H1 (cell line): Measurements from ENCODE around the gene NXPE1. TPM values are rescaled to one million over a fixed set of nuclear protein-coding genes. Genes with fewer than 3 reads are reported as not detected.

Experiments used
- CTCF ChIA-PET: fragments of 300-600 bp; sonication (Branson Sonifier 250); formaldehyde crosslinking; loops from one replicate; lab custom pipeline; 2021; ENCODE audit not compliant: partially characterized antibody; lab: Charles Lee
- POLR2A ChIA-PET: fragments of 300-600 bp; sonication (Branson Sonifier 250); formaldehyde crosslinking; loops from one replicate; lab custom pipeline; 2021; ENCODE audit warnings: inconsistent platforms; ENCODE audit not compliant: partially characterized antibody; lab: Charles Lee
- DNase-seq, 2 experiments: peaks; one replicate each; pipeline versions ENCODE4 v3.0.0 to v3.0.0-alpha.2; 2010 to 2022; ENCODE audit warnings: low spot score in 2 of 2, low read depth in 1 of 2, mixed read lengths in 1 of 2
- FAIRE-seq: peaks from 2 replicates; lab custom pipeline; 2011; peaks lifted over from hg19 to GRCh38; lab: Jason Lieb, UNC
- H2AFZ ChIP-seq: 2 replicates; pipeline ENCODE4 v1.8.1; 2012; ENCODE audit warnings: low read length, inconsistent platforms
- H2AK5ac ChIP-seq: 2 replicates; pipeline ENCODE4 v1.6.1; 2013; ENCODE audit warnings: low read depth, low read length
- H2BK120ac ChIP-seq: replicated peaks from 2 replicates; pipeline ENCODE3; 2013; ENCODE audit warnings: low read depth, low read length, inconsistent platforms
- H2BK12ac ChIP-seq: 2 replicates; pipeline ENCODE4 v1.6.1; 2013; ENCODE audit warnings: low read depth, low read length
- H2BK15ac ChIP-seq: 2 replicates; pipeline ENCODE4 v1.6.1; 2013; ENCODE audit warnings: low read length
- H2BK20ac ChIP-seq: 2 replicates; pipeline ENCODE4 v1.6.1; 2013; ENCODE audit warnings: low read length
- H2BK5ac ChIP-seq: 2 replicates; pipeline ENCODE4 v1.6.1; 2013; ENCODE audit warnings: low read depth, low read length
- H3K14ac ChIP-seq: 2 replicates; pipeline ENCODE4 v1.6.1; 2013; ENCODE audit warnings: inconsistent platforms; ENCODE audit not compliant: insufficient read length
- H3K18ac ChIP-seq: 2 replicates; pipeline ENCODE4 v1.6.1; 2013; ENCODE audit warnings: low read length; ENCODE audit errors: extremely low read depth
- H3K23ac ChIP-seq: 2 replicates; pipeline ENCODE4 v1.6.1; 2013; ENCODE audit warnings: inconsistent platforms; ENCODE audit not compliant: insufficient read length
- H3K23me2 ChIP-seq: 2 replicates; pipeline ENCODE4 v1.6.1; 2013; ENCODE audit warnings: low read depth, low read length
- H3K27ac ChIP-seq: 2 replicates; pipeline ENCODE4 v1.6.1; 2011; ENCODE audit warnings: low read depth, low read length, inconsistent platforms
- H3K27me3 ChIP-seq, 4 experiments: replicated peaks in 1 of 4; 1 replicate in 1 of 4; 2 replicates in 3 of 4; pipeline versions ENCODE4 v1.6.1 to v1.8.1; 2011 to 2013; ENCODE audit warnings: low read length in 3 of 4, mild to moderate bottlenecking in 3 of 4, inconsistent platforms in 2 of 4, mixed read lengths in 2 of 4, moderate library complexity in 1 of 4; ENCODE audit not compliant: control insufficient read depth in 3 of 4, insufficient read depth in 3 of 4; ENCODE audit errors: extremely low read depth in 1 of 4
- H3K36me3 ChIP-seq, 4 experiments: 2 replicates each; pipeline versions ENCODE4 v1.6.1 to v1.8.1; 2011 to 2013; ENCODE audit warnings: mild to moderate bottlenecking in 4 of 4, low read length in 3 of 4, moderate library complexity in 2 of 4, control low read depth in 1 of 4, inconsistent platforms in 1 of 4; ENCODE audit not compliant: insufficient read depth in 4 of 4, control insufficient read depth in 2 of 4
- H3K4ac ChIP-seq: replicated peaks from 2 replicates; pipeline ENCODE3; 2013; ENCODE audit warnings: low read length, low read depth, mixed read lengths, inconsistent platforms; ENCODE audit not compliant: insufficient read length
- H3K4me1 ChIP-seq, 4 experiments: replicated peaks in 1 of 4; 1 replicate in 1 of 4; 2 replicates in 3 of 4; pipeline versions ENCODE4 v1.6.1 to v1.8.1; 2011 to 2013; ENCODE audit warnings: low read length in 3 of 4, inconsistent platforms in 2 of 4, mixed read lengths in 1 of 4; ENCODE audit not compliant: insufficient read depth in 4 of 4, control insufficient read depth in 3 of 4
- H3K4me2 ChIP-seq, 2 experiments: 2 replicates each; pipeline versions ENCODE4 v1.6.1 to v1.8.1; 2011 to 2013; ENCODE audit warnings: low read depth in 2 of 2, low read length in 2 of 2, control low read depth in 1 of 2, inconsistent platforms in 1 of 2, mild to moderate bottlenecking in 1 of 2; ENCODE audit not compliant: insufficient read depth in 1 of 2
- H3K4me3 ChIP-seq, 4 experiments: fragments of 200-600, 300-600 bp in 1 of 4; sonication (generic), shearing (Covaris generic), sonication (Bioruptor Twin) in 1 of 4; 2 replicates each; pipeline versions ENCODE4 v1.5.1 to v1.8.1; 2011 to 2016; ENCODE audit warnings: low read length in 4 of 4, low read depth in 3 of 4, control low read depth in 2 of 4, inconsistent platforms in 2 of 4, mild to moderate bottlenecking in 2 of 4, mixed read lengths in 1 of 4, moderate library complexity in 1 of 4; ENCODE audit not compliant: insufficient read depth in 2 of 4; ENCODE audit errors: extremely low read depth in 1 of 4
- H3K56ac ChIP-seq: replicated peaks from 2 replicates; pipeline ENCODE3; 2013; ENCODE audit warnings: low read depth, mild to moderate bottlenecking, mixed read lengths, low read length, inconsistent platforms; ENCODE audit not compliant: insufficient read length
- H3K79me1 ChIP-seq: 2 replicates; pipeline ENCODE4 v1.6.1; 2013; ENCODE audit warnings: low read depth, low read length, control low read depth
- H3K79me2 ChIP-seq, 2 experiments: 2 replicates each; pipeline versions ENCODE4 v1.6.1 to v1.8.1; 2012 to 2013; ENCODE audit warnings: low read length in 2 of 2, mild to moderate bottlenecking in 2 of 2, inconsistent platforms in 1 of 2; ENCODE audit not compliant: insufficient read depth in 2 of 2, control insufficient read depth in 1 of 2
- H3K9ac ChIP-seq, 4 experiments: replicated peaks in 1 of 4; 1 replicate in 1 of 4; 2 replicates in 3 of 4; pipeline versions ENCODE4 v1.6.1 to v1.8.1; 2011 to 2013; ENCODE audit warnings: low read depth in 3 of 4, low read length in 3 of 4, control low read depth in 2 of 4, mild to moderate bottlenecking in 2 of 4, moderate library complexity in 2 of 4, inconsistent platforms in 1 of 4; ENCODE audit errors: extremely low read depth in 1 of 4
- H3K9me3 ChIP-seq, 2 experiments: 2 replicates each; pipeline versions ENCODE4 v1.6.1 to v1.8.1; 2012 to 2013; ENCODE audit warnings: mild to moderate bottlenecking in 2 of 2, moderate library complexity in 2 of 2, control low read depth in 1 of 2, inconsistent platforms in 1 of 2, low read depth in 1 of 2, low read length in 1 of 2, mixed read lengths in 1 of 2; ENCODE audit not compliant: insufficient read depth in 2 of 2
- H4K20me1 ChIP-seq, 2 experiments: replicated peaks in 1 of 2; 2 replicates each; pipeline versions ENCODE3 to v1.8.1; 2011 to 2013; ENCODE audit warnings: inconsistent platforms in 2 of 2, low read length in 2 of 2, mild to moderate bottlenecking in 1 of 2; ENCODE audit not compliant: insufficient read depth in 2 of 2, control insufficient read depth in 1 of 2
- H4K5ac ChIP-seq: 2 replicates; pipeline ENCODE4 v1.6.1; 2013; ENCODE audit warnings: low read length, low read depth, mixed read lengths, inconsistent platforms; ENCODE audit not compliant: insufficient read length
- H4K8ac ChIP-seq: 2 replicates; pipeline ENCODE4 v1.8.0; 2013; ENCODE audit warnings: mild to moderate bottlenecking, moderate library complexity, low read length, inconsistent platforms; ENCODE audit not compliant: insufficient read depth; ENCODE audit errors: extremely low read depth
- H4K91ac ChIP-seq: replicated peaks from 2 replicates; pipeline ENCODE3; 2013; ENCODE audit warnings: low read length, mixed read lengths, inconsistent platforms; ENCODE audit not compliant: insufficient read length
- ASH2L ChIP-seq: fragments of 200-600, 300-600 bp; sonication (generic); IDR thresholded peaks from one replicate; pipeline ENCODE4 v1.7.1; 2017; ENCODE audit warnings: low read length
- GTF2F1 ChIP-seq: IDR thresholded peaks from 2 replicates; pipeline ENCODE4 v1.6.1; 2012; ENCODE audit warnings: low read depth, low read length, improper control_type of control experiment, borderline replicate concordance
- RAD21 ChIP-seq, 2 experiments: IDR thresholded peaks in 1 of 2; conservative IDR thresholded peaks in 1 of 2; 2 replicates each; pipeline ENCODE4 v1.6.1; 2011; ENCODE audit warnings: low read depth in 2 of 2, low read length in 2 of 2, improper control_type of control experiment in 1 of 2, inconsistent platforms in 1 of 2, mild to moderate bottlenecking in 1 of 2, moderate library complexity in 1 of 2
- RXRA ChIP-seq: IDR thresholded peaks from 2 replicates; pipeline ENCODE4 v1.6.1; 2011; ENCODE audit warnings: low read depth, mild to moderate bottlenecking, low read length, moderate library complexity; ENCODE audit not compliant: insufficient read depth
- WGBS, 2 experiments: shearing (Covaris generic) in 1 of 2; methylation state at CpG; one replicate each; pipeline versions ENCODE4 v1.1.6 to v1.1.7; 2013 to 2015; ENCODE audit warnings: low lambda C conversion rate in 2 of 2, mixed read lengths in 2 of 2, inconsistent platforms in 1 of 2, low coverage in 1 of 2, missing lambda C conversion rate in 1 of 2; ENCODE audit not compliant: insufficient replicate concordance in 2 of 2, insufficient coverage in 1 of 2, insufficient read length in 1 of 2; ENCODE audit errors: extremely low coverage in 1 of 2, missing lambda C conversion rate in 1 of 2; 5-methylcytosine and 5-hydroxymethylcytosine counted together
- polyA plus RNA-seq, 7 experiments: library from polyadenylated mRNA; depleted of rRNA in 3 of 7; stranded (reverse) in 5 of 7; unstranded in 2 of 7; fragments of >200 nt in 5 of 7; fragments of 200-250 nt in 2 of 7; gene quantifications; 1 replicate in 5 of 7; 2 replicates in 1 of 7; 4 replicates in 1 of 7; pipeline versions ENCODE4 v1.2.1 to v1.2.3, GENCODE V29; 2011 to 2013; ENCODE audit warnings: missing spikeins in 2 of 7, mixed read lengths in 2 of 7
- total RNA-seq: library from RNA; stranded (reverse); fragmentation: NEBNext Ultra II Directional; extraction: Animal tissue kit (Norgen Biotek cat#: 25700); gene quantifications from 2 replicates; pipeline ENCODE4 v1.2.1, GENCODE V29; 2021

NXPE1 gene
- total and polyA plus RNA-seq, 2 of the 8 experiments (the other 6 are each of a cell fraction or from before 2014, with no cell fraction given), result not detected

DNA sequence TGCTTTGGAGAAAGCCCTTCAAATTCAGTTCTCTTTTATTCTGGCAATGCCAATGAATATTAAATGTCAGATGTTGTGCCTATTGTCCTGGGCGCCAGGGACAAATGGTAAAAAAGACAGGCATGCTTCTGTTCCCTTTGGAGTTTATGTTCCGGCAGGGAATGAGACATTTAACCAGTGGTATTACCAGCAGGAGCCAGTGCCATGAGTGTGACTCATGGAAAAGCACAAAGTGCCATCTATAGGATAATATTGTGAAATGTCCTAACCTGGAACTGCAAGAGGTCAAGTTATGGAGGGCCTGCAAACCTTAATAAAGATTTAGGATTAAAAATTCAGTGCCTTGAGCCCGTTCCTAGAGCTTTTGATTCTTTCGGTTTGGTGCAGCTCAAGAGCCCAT is 80.9 kb downstream of the NXPE1 start:
- H3K56ac ChIP-seq, result peak overlapping the region; percentile 5
- no peak for TF ChIP-seq RAD21 (IDR thresholded peaks at IDR 0.05 in 1 of 2, conservative IDR thresholded peaks at IDR 0.05 in 1 of 2; ENCODE audit: low read depth in 2 of 2, low read length in 2 of 2)
- no peak for TF ChIP-seq ASH2L
- no peak for TF ChIP-seq GTF2F1
- no peak for TF ChIP-seq RXRA
- TF ChIP-seq, all 59 proteins: peak for 0
- 43% methylated on average over 4 of the region's 4 CpGs; no CpG with 5 or more reads in 1 of the 2 experiments for WGBS, 2 experiments
- POLR2A ChIA-PET, result interaction anchor here (0.6 to 0.9 kb wide), 2 partner anchors 31 to 40 kb away, joined by 3 read pairs; partner anchors contain the start of gene REXO2
- Histone ChIP-seq H3K4me1 (peaks cover 8 to 28% (median 19%) of the 10 kb centered on the region in 4 experiments), H4K8ac (no peak overlapping the region), H2BK12ac (peak overlapping the region; percentile 1; the same call in 1 of the 2 replicates), H3K23ac (no peak overlapping the region), H2BK120ac (peak overlapping the region; percentile 35), H4K20me1 (no peaks in the 10 kb centered on the region), H3K79me2 (no peaks in the 10 kb centered on the region), H2BK20ac (peak overlapping the region; percentile 17; the same call in 1 of the 2 replicates), H3K9me3 (peaks cover 0 to 4% of the 10 kb centered on the region in 2 experiments; a peak in 1 of 4 replicates), H4K91ac (peak overlapping the region; percentile 37), H3K4me3 (peak overlapping the region in 2 of 4 experiments; percentile 6 to 51; a peak in 2 of 8 replicates), H2AK5ac (no peak overlapping the region), H2AFZ (no peak overlapping the region), H3K23me2 (0 out of 2 replicates have a peak, but pooled peaks cover 1% of the 10 kb centered on the region), H3K4ac (peak overlapping the region; percentile 17), H4K5ac (peak overlapping the region; percentile 63), H3K79me1 (no peaks in the 10 kb centered on the region), H3K9ac (no peak overlapping the region), H2BK15ac (no peak overlapping the region), H3K27me3 (no peaks in the 10 kb centered on the region), H3K27ac (peak overlapping the region; percentile 64; the same call in 1 of the 2 replicates), H3K4me2 (peak overlapping the region; percentile 44 to 65; a peak in 3 of 4 replicates), H2BK5ac (peak overlapping the region; percentile 96; the same call in 1 of the 2 replicates), H3K14ac (no peak overlapping the region), H3K36me3 (no peaks in the 10 kb centered on the region), H3K18ac (peak overlapping the region; percentile 34; the same call in 1 of the 2 replicates)
- CTCF ChIA-PET, result interaction anchor here (1.9 kb wide), 1 partner anchor 138 kb away, joined by 5 read pairs; no protein-coding TSS in a partner anchor
- FAIRE-seq (peak; percentile 7), DNase-seq (no peak)
